ENCODE data around the gene FHL2. TPM values are rescaled to one million over a fixed set of nuclear protein-coding genes. Genes with fewer than 3 reads are reported as not detected.

Gene FHL2
- total and polyA plus RNA-seq, 9 of the 15 experiments (the other 6 are each of a cell fraction or from before 2014, with no cell fraction given), result 7.5 to 33.1 (median 23.9) TPM

DNA sequence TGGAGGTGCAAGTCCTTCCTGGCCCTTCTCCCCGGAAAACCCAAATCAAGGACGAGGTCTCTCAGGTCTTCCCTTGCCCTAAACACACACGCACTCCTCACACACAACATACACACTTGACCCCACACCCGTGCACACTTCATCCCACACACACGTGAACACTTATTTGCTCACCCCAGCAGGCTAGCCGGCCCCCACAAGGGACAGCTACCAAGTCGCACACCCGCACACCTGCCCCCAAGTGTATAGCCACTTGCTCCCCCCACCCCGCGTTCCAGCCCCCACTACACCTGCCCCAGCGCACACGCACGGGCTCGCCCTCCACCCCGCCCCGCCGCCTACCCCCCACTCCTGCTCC is 69.7 kb downstream of the FHL2 start (continued):
- TF ChIP-seq GATAD2B (IDR thresholded peaks at IDR 0.05; ENCODE audit: borderline replicate concordance) (no peak), HDAC1 (IDR thresholded peaks at IDR 0.05) (peak in 1 of 2 experiments; percentile 67; a peak in 2 of 4 replicates), SIRT6 (IDR thresholded peaks at IDR 0.05; ENCODE audit: low read depth, low read length) (no peak), HDAC2 (IDR thresholded peaks at IDR 0.05) (no peak; the same call in 1 of the 2 replicates)

DNA sequence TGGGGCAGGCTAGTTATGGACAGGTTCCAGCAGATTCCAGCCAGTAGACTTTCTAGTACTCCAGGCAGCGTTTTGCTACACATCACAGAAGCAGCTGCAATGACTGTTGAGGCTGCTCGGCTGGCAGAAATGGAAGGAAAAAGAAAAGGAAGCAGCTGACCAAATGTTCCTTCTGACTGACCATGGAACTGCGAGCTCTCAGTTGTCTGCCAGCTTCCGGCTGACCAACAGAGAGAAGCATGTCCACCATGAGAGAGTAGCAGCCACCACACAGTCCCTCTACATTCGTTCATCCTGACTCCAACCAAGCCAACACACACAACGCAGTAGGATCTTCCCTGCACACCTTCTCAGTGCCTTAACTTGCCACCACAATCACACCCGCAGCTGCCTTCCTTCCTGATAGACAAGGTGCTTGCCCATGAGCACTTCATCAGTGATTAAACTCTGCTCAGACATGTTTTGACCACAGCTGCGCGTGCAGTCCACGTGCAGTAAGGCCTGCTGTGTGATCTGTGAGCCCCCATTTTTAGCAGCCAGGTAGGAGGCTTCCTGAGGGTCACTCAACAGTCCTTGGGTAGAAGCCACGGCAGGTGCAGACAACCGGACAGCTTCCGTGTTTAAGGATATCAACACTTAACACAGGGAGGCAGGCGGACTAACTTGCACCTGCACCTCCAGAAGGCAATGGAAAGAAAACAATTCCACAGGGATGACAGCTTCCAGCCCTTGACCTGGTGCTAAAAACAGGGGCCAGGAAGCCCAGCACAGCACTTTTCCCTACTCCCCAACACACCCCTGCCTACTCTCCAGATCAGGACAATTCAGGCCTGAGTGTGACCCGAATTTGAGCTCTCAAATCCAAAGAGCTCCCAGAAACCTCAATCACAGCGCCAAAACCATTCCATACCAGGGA is 70.3 kb downstream of the FHL2 start:
- H3K36me3 ChIP-seq (ENCODE audit: control insufficient read depth, insufficient read depth, low read length), result peaks cover 21% of the 10 kb centered on the region; the same call in 2 of the 3 replicates
- H4K20me1 ChIP-seq (replicated peaks; ENCODE audit: control insufficient read depth, insufficient read depth, low read length), result 0 out of 2 replicates have a peak, but pooled peaks cover 1% of the 10 kb centered on the region
- DNase-seq (ENCODE audit: extremely low read depth in 1 of 4, low spot score in 3 of 4) (peak in 1 of 4 experiments; percentile 45), ATAC-seq (peak; percentile 8), FAIRE-seq (no peak)
- peak overlapping the region; percentile 59 for H3K4me3 ChIP-seq
- peak overlapping the region; percentile 89 for H2AFZ ChIP-seq (ENCODE audit: low read depth, low read length)
- WGBS (ENCODE audit: insufficient coverage, low coverage, missing lambda C conversion rate), result 19% methylated on average over 15 of the region's 16 CpGs
- POLR2A ChIA-PET, result interaction anchor here (0.5 to 3.5 kb wide), 8 partner anchors 9 to 853 kb away, joined by 3 to 20 read pairs (median 4); partner anchors contain the start of gene C2orf49
- H3K27ac ChIP-seq (ENCODE audit: extremely low read depth, low read depth, low read length), result peak overlapping the region; percentile 72
- in situ Hi-C loops (cut with MboI) (no loop called here), intact Hi-C loops (cut with micrococcal nuclease) (no loop called here)
- H3K9ac ChIP-seq (ENCODE audit: insufficient read depth in 1 of 2, low read depth in 2 of 2, low read length in 2 of 2), result peak overlapping the region; percentile 79 to 87
- no peaks in the 10 kb centered on the region for H3K27me3 ChIP-seq (ENCODE audit: control insufficient read depth in 2 of 2, insufficient read depth in 2 of 2, low read length in 2 of 2)
- H3K79me2 ChIP-seq (ENCODE audit: control insufficient read depth, insufficient read depth, low read length), result peaks cover 67% of the 10 kb centered on the region
- CTCF ChIA-PET (ENCODE audit: low intra/inter-chr PET ratio), result no interaction called here
- H3K4me1 ChIP-seq (replicated peaks in 1 of 2; ENCODE audit: control insufficient read depth in 2 of 2, insufficient read depth in 2 of 2, low read length in 2 of 2), result peaks cover 17 to 31% of the 10 kb centered on the region in 2 experiments
- no peaks in the 10 kb centered on the region for H3K9me3 ChIP-seq (replicated peaks; ENCODE audit: control insufficient read depth, insufficient read depth, low read depth, low read length)
- BruUV-seq (replicated peaks), result TSS peak; percentile 33
- H3K4me2 ChIP-seq (ENCODE audit: insufficient read depth, low read length), result peak overlapping the region; percentile 100
- H3K9me1 ChIP-seq (ENCODE audit: control insufficient read depth, insufficient read depth, low read length), result peaks cover 3% of the 10 kb centered on the region
- TF ChIP-seq ETV5 (CRISPR knock-in tag; IDR thresholded peaks at IDR 0.05; ENCODE audit: low read depth) (no peak), ZZZ3 (IDR thresholded peaks at IDR 0.05) (no peak), KLF13 (tag; IDR thresholded peaks at IDR 0.05; ENCODE audit: borderline replicate concordance, low read depth) (no peak), HDAC2 (IDR thresholded peaks at IDR 0.05) (peak; percentile 41; the same call in 1 of the 2 replicates), SIX5 (IDR thresholded peaks at IDR 0.05; ENCODE audit: borderline replicate concordance in 1 of 2, insufficient read depth in 1 of 2, low read depth in 1 of 2, low read length in 2 of 2) (no peak), ZFX (CRISPR knock-in tag; IDR thresholded peaks at IDR 0.05) (peak; percentile 40; the same call in 1 of the 2 replicates), CBX3 (IDR thresholded peaks at IDR 0.05; ENCODE audit: borderline replicate concordance in 1 of 2, low read length in 2 of 2) (no peak), NRF1 (conservative IDR thresholded peaks at IDR 0.05 in 1 of 2, IDR thresholded peaks at IDR 0.05 in 1 of 2) (0 out of 4 replicates have a peak, but pooled peaks of 1 of the 2 experiments have one; percentile 18)
- TF ChIP-seq, protein P1, sequence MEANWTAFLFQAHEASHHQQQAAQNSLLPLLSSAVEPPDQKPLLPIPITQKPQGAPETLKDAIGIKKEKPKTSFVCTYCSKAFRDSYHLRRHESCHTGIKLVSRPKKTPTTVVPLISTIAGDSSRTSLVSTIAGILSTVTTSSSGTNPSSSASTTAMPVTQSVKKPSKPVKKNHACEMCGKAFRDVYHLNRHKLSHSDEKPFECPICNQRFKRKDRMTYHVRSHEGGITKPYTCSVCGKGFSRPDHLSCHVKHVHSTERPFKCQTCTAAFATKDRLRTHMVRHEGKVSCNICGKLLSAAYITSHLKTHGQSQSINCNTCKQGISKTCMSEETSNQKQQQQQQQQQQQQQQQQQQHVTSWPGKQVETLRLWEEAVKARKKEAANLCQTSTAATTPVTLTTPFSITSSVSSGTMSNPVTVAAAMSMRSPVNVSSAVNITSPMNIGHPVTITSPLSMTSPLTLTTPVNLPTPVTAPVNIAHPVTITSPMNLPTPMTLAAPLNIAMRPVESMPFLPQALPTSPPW (CRISPR knock-in tag; IDR thresholded peaks at IDR 0.05), result no peak
- TF ChIP-seq, protein P2, sequence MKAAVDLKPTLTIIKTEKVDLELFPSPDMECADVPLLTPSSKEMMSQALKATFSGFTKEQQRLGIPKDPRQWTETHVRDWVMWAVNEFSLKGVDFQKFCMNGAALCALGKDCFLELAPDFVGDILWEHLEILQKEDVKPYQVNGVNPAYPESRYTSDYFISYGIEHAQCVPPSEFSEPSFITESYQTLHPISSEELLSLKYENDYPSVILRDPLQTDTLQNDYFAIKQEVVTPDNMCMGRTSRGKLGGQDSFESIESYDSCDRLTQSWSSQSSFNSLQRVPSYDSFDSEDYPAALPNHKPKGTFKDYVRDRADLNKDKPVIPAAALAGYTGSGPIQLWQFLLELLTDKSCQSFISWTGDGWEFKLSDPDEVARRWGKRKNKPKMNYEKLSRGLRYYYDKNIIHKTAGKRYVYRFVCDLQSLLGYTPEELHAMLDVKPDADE (conservative IDR thresholded peaks at IDR 0.05; ENCODE audit: control insufficient read depth, low read depth, low read length), result no peak
- TF ChIP-seq, protein P3, sequence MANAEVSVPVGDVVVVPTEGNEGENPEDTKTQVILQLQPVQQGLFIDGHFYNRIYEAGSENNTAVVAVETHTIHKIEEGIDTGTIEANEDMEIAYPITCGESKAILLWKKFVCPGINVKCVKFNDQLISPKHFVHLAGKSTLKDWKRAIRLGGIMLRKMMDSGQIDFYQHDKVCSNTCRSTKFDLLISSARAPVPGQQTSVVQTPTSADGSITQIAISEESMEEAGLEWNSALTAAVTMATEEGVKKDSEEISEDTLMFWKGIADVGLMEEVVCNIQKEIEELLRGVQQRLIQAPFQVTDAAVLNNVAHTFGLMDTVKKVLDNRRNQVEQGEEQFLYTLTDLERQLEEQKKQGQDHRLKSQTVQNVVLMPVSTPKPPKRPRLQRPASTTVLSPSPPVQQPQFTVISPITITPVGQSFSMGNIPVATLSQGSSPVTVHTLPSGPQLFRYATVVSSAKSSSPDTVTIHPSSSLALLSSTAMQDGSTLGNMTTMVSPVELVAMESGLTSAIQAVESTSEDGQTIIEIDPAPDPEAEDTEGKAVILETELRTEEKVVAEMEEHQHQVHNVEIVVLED (CRISPR knock-in tag; IDR thresholded peaks at IDR 0.05), result no peak
